Femur (tissue), 1 donor: Measurements from ENCODE around the gene CLDN3.

Source experiments
- DNase-seq: peaks from one replicate; pipeline ENCODE4 v3.0.0-alpha.2; 2017

CLDN3 gene

DNA sequence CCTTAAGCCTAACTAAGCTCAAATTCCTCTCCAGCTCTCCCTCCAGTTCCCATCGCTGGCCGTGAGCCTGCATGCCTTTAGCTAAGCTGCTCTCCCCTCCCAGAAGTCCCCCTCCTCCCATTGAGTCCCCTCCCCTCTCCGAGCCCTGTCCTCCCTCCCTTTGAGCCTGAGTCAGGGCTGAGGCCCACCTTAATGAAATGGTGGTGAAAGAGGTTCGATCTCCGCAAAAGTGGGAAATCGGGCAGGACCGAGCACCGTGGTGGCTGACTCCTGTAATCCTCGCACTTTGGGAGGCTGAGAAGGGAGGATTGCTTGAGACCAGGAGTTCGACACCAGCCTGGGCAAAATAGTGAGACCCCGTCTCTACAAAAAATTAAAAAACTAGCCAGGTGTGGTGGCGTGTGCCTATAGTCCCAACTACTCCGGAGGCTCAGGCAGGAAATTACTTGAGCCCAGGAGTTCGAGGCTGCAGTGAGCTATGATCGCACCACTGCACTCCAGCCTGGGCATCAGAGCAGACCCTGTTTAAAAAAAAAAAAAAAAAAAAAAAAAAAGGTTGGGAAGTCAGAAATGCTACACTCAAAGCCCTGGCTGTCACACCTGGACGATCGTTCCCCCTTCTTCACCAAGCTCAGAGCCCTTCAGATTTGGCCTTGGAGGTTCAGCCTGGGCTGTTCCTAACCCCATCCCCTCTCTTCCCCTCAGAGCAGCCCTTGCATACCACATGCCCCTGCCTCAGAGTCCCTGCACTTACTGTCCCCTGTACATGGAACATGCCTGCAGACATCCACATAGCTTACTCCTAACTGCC lies 995 bp upstream of the CLDN3 start:
- DNase-seq: no peak

DNA sequence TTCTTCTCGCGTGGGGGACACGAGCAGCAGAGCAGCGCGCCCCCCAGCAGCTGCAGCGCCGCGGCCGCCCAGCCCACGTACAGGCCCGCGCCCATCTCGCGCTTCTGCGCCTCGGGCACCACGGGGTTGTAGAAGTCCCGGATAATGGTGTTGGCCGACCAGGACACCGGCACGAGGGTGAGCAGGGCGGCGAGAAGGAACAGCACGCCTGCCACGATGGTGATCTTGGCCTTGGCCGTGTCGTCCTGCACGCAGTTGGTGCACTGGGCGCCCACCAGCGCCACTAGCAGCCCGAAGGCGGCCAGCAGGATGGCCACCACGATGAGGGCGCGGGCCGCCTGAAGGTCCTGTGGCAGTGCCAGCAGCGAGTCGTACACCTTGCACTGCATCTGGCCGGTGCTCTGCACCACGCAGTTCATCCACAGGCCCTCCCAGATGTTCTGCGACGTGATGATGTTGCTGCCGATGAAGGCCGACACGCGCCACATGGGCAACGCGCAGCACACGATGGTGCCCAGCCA lies 529 bp downstream of the CLDN3 start:
- no peak for DNase-seq

DNA sequence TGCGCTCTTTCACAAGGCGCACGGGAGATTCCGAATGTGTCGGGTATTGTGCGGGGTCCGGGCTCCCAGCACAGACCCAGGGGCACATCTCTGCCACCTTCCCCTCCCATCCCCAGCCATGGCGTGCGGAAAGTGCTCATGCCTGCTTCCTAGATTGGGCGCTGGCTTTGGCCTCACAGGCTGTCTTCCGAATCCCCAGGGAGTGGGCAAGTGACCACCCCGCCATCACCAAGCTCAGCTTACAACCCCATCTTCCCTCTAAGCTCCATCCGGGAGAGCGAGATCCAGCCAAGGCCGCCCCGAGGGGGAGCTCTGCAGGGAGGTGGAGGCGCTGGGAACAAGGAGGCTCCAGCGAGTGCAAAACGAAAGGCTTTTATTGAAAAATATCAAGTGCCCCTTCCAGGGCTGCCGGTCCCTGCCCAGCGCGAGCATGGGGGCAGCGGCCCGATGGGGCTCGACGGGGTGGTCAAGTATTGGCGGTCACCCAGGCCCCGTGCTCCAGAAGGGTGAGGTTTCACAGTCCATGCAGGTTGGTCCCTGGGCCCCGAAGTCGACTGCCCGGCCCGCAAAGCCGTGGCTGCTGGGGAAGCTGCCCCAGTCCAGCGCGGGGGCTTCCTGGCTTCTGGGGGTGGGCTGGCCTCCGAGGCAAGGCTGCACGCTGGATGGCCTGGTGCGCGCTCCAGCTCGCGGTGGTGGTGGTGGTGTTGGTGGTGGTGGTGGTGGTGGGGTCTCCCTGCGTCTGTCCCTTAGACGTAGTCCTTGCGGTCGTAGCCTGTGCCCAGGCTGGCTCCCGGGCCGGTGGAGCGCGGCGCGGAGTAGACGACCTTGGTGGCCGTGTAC lies 1.2 kb downstream of the CLDN3 start:
- DNase-seq: no peak

DNA sequence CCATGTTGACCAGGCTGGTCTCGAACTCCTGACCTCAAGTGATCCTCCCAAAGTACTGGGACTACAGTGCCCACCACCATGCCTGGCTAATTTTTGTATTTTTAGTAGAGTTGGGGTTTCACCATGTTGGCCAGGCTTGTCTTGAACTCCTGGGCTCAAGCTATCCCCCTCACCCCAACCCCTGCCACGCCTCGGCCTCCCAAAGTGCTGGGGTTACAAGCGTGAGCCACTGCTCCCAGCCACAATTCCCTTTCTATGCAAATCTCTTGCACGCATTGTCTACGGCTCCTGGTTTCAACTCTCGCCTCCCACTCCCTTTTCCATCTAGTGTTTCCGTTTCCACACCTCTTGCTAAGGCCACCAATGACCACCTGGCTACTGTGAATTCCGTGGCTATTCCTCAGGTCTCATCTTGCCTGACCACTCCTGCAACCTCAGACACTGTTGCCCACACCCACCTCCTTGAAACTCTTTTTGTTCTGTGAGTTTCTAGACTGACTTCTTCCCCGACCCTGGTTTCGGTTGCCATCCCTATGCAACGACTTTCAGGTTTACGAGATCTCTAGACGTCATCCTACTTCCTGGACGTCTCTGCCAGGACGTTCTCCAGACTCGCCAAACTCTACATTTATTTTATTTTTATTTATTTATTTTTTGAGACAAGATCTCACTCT lies 3.4 kb downstream of the CLDN3 start:
- no peak for DNase-seq

DNA sequence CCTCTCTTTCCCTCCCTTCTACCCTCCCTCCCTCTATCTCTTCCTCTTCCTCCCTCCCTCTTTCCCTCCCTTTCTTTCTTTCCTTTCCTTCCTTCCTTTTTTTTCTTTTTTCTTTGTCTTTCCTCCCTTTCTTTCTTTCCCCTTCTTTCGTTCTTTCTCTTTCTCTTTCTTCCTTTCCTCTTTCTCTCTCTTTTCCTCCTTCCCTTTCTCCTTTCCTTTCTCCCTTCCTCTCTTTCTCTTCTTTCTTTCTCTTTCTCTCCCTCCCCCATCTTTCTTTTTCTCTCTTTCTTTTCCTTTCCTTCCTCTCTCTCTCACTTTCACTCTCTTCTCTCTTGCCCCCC lies 7.4 kb downstream of the CLDN3 start:
- no peak for DNase-seq

DNA sequence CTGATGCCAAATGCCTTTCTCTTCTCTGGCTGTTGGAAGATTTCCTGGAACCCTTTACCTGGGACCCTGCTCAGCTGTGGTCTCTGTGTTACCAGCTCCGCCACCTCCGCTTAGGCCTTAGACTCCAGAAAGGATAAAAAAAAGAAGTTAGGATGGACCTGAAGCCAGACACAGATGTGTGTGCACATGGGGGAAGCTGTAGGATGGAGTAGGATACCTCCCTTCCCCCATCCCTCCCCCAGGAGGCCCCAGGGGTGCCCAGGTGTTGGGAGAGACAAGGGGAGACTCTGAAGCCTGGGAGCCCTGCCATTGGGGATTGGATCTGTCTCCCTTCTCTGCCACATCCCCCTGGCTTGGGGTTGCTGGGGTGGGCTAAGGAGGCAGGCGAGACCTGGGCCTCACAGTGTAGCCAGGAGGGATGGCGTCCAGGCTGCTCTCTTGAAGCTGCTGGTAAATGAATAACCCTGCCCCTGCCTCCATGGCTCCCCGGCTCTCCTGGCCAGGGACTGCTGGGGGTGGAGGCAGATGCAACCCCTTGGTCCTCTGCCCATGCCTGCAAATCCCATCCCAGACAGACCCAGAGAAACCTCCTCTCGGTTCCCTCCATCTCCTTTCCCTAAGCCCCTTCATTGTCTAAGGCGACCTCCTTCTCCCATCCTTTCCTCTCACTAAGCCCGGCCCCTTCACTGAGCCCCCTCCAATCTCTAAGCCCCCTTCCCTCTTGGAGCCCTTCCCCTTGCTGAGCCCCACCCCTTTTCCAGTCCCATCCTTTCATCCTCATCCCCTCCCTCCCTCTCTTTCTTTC lies 8.0 kb downstream of the CLDN3 start:
- no peak for DNase-seq

DNA sequence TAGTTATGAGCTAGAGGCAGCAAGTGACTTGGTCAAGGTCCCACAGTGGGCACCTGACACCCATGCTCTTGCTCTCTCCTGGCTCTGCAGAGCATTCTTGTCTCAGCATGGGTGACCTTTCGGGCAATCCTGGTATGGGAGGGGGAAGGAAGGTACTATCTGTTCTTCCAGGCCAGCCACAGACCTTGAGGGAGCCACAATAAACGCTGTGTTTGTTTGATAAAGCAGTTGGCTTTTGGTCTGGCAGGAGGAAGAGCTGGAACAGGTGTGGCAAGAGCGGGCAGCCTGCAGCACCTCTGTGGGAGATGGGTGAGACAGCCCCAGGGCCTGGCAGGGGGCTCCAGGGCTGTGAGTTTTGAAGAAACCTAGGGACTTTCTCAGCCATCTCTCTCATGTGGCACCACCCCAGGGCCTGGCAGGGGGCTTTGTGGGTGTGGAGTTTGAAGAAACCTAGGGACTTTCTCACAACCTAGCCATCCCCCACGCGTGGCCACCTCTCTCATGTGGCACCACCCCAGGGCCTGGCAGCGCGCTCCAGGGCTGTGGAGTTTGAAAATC lies 11.4 kb downstream of the CLDN3 start:
- no peak for DNase-seq

DNA sequence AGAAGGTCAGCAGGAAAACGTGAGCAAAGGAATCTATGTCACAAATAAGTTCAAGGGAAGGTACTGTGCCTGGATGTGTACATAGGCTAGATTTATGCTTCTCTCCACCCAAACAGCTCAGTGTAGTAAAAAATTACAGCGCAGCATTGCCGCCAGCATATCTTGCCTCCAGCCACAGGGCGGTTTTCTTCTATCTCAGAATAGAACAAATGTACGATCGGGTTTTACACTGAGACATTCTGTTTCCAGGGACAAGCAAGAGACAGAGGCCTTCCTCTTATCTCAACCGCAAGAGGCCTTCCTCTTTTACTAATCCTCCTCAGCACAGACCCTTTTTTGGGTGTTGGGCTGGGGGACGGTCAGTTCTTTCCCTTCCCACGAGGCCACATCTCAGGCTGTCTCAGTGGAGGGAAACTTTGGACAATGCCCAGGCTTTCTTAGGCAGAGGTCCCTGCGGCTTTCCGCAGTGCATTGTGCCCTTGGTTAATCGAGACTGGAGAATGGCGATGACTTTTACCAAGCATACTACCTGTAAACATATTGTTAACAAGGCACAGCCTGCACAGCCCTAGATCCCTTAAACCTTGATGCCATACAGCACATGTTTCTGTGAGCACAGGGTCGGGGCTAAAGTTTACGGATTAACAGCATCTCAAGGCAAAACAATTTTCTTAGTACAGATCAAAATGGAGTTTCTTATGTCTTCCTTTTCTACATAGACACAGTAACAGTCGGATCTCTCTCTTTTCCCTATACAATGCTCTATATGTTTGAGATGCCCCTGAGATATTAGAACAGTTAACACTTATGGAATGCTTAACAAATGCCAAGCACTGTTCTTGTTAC lies 19.9 kb downstream of the CLDN3 start:
- no peak for DNase-seq

DNA sequence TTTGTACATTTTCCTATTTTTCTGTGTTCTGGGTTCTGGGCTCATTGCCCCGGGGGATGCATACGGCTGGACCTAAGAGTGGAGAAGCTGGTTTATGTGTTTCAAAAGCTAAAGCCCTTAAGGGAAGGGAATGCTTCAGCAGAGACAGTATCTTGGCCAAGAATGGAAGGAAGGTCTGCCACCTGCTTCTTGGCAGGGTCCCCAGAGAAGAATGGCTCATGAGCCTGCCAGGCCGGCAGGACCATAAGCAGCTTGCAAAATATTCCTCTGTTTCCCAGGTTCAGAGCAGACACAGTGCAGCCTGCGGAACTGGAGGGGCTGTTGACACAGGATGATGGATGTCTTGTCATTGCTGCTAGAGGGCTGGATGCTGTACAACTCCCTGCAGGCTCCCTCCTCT lies 23.7 kb downstream of the CLDN3 start:
- DNase-seq: no peak

DNA sequence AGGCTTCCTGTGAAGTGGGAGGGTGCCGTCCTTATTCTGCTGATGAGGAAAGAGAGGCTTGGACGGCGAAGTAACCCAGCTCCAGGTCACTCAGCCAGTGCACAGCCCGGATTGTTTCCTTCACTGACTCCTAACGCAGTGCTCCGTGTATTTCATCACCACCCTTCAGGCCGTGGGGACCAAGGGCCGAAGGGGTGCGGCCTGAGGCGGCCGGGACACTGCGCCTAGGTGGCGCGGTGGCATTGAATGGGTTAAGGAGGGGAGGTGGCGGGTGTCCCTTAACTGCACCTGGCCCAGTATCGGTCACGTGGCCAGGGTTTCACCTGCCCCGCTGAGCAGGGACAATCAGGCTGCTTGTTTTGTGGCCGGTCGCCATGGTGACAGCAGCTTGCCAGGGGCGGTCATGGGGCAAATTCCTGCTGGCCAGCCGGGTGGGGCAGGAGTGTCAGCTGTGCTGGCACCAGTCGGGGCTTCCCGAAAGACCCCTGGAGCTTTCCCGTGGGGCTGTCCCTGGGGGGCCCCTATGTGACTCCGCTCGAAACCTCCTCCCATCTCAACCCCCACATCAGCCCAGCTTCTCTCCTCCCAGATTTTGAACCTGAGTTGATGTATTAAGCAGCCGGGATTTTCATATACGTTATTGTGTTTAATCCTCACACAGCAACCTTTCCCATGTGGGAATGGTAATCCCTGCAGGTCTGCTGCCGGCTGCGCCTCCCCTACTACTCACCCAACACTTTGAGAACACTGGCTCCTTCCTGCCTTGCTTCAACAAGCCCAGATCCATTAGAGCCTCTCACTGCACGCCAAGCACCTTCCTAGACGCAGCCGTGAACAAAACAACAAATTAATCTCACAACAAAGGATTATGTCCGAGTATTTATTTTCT lies 27.1 kb downstream of the CLDN3 start:
- peak; percentile 56 for DNase-seq

DNA sequence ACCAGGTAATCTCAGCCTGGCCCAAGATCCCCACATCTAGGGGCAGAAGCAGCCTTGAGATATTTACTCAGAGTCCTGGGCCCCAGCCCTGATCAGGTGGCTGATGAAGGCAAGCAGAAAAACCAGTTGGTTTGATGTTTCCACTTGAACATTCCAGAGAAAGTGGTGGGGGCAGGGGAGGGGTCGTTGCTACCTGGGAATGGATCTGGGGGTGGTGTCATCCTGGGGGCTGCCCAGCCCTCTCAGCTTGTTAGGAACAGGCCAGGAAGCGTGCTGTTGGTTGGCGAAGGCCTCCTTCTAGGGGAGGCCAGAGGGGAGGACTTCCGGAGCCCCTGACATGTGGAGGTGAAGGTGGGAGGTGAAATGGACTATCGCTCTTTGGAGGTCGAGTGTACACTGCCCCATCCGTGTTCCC lies 27.7 kb downstream of the CLDN3 start:
- DNase-seq: no peak

DNA sequence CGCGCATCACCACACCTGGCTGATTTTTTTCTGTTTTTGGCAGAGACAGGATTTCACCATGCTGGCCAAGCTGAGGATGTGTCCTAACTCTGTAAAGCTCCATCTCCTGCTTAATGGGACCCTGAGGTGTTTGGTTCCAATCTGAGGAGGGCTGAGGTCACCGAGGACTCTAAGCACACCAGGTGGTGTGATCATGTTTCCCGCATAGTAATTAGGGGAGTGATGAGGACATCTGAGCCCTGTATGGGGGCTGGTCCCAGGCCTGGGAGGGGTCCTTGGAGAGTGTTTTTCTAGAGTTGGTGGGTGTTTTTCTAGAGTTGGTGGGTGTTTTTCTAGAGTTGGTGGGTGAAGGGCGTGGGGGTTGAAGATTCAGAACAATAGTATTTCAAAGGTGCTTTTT lies 28.5 kb downstream of the CLDN3 start:
- DNase-seq: no peak

DNA sequence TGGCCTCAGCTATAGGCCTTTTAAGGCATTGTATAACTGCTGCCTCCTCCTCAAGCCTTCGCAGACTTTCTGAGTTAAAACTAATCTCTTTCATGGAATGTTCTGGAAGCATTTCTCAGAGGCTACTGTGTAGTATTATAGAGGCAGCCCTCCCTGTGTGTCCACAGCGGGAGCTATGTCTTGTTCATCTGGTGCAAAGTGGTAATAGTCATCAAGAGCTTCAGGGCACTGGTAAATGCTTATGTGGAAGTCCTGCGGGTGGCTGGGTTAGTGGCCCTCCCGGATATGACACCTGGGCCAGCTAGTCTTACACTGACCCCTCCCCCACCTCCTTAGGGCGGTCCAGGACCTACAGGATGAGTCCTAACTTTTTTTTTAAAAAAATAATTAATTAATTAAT lies 29.3 kb downstream of the CLDN3 start:
- DNase-seq: no peak

DNA sequence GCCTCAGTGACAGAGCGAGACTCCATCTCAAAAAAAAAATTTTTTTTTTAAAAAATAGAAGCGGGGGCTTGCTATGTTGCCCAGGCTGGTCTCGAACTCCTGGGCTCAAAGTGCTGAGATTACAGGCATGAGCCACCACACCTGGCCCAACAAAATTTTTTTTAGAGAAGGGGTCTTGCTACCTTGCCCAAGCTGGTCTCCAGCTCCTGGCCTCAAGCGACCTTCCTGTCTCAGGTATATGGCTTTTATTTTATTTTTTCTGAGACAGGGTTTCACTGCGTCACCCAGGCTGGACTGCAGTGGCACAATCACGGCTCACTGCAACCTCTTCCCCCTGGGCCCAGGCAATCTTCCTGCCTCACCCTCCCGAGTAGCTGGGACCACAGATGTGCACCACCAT lies 29.9 kb downstream of the CLDN3 start:
- DNase-seq: no peak

DNA sequence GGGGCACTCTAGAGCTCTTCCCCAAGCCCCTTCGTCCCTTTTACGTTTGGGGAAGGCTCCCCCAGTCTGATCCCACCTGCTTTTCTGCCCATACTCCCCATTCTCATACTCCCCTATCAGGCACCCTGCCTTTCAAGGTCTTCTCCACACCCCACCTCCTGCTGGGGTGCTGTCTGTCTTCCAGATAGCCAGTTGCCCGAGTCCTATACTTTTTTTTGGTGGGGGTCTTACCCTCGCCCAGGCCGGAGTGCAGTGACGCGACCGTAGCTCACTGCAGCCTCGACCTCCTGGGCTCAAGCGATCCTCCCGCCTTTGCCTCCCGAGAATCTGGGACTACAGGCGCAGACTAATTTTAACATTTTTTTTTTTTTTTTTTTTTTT lies 30.7 kb downstream of the CLDN3 start:
- DNase-seq: no peak

DNA sequence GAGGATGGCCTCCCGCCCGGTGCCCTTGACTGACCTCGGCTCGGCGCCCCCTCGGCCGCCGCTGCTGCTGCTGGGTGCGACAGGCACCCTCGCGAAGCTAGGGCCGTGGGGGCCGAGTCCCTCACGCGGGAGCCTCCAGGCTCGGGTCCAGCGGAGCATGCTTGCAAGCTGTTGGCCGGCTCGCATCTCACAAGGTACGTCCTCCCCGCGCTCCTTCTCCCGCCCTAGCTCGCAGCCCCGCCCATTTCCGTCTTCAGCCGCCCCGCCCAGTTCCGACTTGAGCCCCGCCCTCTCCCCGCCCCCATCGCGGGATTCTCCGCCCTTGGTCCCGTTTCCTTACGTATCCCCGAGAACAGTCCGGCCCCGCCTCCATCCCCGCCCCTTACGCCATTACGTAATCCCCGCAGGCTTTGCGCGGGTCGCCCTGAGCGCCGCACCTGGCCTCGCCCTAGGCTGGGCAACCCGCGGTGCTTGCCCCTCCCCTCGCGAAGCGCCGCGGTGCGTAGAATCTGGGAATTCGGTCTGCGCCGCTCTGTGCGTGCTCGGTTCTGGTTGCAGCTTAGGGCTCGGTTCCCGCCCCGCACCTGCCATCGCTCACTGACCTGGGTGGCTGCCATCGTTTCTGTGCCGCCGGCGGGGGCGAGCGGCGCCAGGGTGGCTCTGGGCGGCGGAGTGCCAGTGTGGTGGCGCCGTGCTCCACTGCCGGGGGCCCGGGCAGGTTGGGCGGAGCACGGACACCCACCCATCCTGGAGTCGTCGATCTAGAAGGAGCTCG lies 31.3 kb downstream of the CLDN3 start, which contains the start of gene ABHD11:
Gene ABHD11, minus strand, starts transcription at position 191 of the 775 bp plus-strand sequence. Its CDS starts 32 bp downstream, at position 159.
- peak; percentile 98 for DNase-seq

DNA sequence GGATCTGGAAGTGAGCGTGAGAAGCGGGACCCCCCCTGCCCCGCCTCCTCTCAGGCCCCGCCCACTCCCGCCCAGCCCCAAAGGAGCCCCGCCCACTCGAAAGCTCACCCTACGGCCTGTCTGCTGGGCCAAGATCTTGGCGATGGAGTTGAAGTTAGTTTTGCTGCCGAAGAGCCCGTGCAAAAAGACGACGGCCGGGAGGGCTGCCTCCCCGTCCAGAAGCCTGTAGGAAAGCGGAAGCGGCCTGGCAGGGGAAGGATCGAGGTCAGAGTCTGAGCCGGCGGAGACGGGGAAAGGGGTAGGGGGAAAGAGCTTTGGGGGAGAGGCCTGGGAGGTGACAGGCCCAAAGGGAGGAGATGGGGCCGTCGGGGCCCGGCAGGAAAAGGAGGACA lies 31.9 kb downstream of the CLDN3 start:
- peak; percentile 72 for DNase-seq

DNA sequence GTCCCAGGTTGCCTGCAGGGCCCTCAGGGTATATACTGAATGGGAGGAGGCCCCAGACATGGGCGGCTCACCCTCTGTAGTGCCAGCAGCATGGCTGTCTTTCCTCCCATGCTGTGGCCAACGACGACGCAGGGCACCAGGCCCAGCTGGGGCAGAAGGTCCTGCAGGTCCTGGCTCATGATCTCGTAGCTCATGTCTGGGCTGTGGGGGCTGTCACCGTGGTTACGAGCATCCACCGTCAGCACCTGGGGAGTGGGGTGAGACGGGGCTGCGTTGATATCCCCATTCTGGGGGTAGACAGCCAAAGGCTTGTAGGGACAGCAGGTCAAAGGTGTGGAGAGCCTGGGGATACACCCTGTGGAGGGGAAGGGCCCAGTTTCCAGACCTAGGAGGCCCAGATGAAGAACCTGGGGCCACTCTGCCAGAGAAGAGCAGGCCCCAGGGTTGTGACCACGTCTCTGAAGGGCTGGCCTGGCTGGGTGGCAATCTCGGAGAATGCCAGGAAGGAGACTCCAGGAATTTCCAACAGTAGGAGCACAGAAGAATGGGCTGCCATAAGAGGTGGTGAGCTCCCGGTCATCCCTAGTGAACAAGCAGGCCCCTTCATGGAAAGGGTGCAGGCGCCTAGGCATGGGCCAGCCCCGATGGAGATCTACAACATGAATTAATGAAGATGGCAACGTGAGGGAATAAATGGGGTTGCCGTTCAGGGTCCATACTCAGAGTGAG lies 32.4 kb downstream of the CLDN3 start:
- no peak for DNase-seq

DNA sequence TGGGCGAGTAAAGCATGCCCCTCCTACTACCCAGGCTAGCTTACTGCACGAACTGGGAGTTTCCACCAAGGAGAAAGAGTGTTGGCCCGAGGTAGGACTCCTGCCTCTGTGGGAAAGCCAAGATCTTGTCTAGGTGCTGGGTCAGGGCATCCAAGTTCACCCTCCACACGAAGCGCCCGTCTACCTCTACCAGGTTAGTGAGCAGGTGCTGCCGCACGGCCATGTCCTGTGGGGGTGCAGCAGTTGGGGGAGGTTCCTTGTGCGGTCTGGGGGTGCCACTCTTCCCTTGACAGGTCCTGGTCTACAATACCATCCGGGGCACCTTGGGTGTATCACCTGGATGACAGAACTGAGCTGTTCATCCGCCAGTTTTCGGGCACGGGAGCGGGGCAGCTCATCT lies 33.2 kb downstream of the CLDN3 start:
- no peak for DNase-seq
